Thyroid gland (tissue), 4 donors: Measurements from ENCODE around the gene ZYG11B.

ENCODE experiments used
- POLR2A ChIP-seq, 2 donors: fragments of 450-650 bp; IDR thresholded peaks; one replicate each; pipeline ENCODE4 v1.6.1; 2017; ENCODE audit warnings: antibody characterized with exemption in 2 of 2, mild to moderate bottlenecking in 2 of 2, moderate library complexity in 1 of 2
- TF ChIP-seq, protein P1 (sequence below), 6 experiments: fragments of 200-600 bp in 3 of 6; fragments of 450-650 bp in 3 of 6; sonication (generic) in 3 of 6; IDR thresholded peaks; one replicate each; pipeline ENCODE4 v1.5.1; 2016 to 2019; ENCODE audit warnings: antibody characterized with exemption in 6 of 6, mild to moderate bottlenecking in 2 of 6, inconsistent platforms in 1 of 6, moderate library complexity in 1 of 6

DNA sequence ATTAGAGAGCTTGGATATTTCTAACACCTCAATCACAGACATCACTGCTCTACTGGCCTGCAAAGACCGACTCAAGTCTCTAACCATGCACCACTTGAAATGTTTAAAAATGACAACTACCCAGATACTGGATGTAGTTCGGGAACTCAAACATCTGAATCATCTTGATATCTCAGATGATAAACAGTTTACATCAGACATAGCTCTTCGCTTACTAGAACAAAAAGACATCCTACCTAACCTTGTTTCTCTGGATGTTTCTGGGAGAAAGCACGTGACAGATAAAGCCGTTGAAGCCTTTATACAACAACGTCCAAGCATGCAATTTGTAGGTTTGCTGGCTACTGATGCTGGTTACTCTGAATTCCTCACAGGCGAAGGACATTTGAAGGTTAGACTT lies 45.1 kb downstream of the ZYG11B start:
- TF ChIP-seq POLR2A (IDR thresholded peaks at IDR 0.05) = no peak
- TF ChIP-seq, protein P1, sequence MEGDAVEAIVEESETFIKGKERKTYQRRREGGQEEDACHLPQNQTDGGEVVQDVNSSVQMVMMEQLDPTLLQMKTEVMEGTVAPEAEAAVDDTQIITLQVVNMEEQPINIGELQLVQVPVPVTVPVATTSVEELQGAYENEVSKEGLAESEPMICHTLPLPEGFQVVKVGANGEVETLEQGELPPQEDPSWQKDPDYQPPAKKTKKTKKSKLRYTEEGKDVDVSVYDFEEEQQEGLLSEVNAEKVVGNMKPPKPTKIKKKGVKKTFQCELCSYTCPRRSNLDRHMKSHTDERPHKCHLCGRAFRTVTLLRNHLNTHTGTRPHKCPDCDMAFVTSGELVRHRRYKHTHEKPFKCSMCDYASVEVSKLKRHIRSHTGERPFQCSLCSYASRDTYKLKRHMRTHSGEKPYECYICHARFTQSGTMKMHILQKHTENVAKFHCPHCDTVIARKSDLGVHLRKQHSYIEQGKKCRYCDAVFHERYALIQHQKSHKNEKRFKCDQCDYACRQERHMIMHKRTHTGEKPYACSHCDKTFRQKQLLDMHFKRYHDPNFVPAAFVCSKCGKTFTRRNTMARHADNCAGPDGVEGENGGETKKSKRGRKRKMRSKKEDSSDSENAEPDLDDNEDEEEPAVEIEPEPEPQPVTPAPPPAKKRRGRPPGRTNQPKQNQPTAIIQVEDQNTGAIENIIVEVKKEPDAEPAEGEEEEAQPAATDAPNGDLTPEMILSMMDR (IDR thresholded peaks at IDR 0.05) = no peak
